Measurements from ENCODE around the gene EFNB2.

EFNB2 gene

GRCh38 chr13:106550570-106551135, 15.2 kb upstream of the EFNB2 start:
- no peak for DNase-seq

DNA sequence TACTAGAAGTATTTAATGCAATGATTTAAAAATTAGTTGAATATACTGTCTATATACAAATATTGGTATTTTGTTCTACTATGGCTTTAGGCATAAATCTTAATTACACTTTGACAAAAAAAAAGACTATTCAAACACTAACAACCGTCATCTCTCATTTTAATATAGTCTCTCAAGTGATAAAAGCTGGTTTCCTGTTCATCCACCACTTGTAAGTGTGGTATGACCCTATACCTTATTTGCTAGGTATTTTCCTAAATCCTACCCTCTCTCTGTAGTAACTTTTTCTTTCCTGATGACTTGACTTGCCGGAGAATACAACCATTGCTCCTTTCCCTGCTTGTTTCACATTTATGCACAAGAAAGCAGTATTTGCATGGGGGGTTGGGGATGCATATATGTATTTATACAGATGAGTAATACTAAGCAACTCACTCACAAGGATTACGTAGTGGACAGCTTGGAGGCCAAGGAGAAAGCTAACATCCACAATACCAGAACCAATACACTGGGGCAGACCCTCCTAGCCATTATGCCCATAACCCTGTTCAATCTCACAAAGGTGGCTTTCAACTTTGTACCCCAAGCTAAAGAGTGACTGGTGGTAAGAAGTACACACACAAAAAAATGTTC, 12.7 kb upstream of the EFNB2 start:
- DNase-seq: no peak

GRCh38 chr13:106541826-106542225, 6.4 kb upstream of the EFNB2 start:
- DNase-seq: no peak

DNA sequence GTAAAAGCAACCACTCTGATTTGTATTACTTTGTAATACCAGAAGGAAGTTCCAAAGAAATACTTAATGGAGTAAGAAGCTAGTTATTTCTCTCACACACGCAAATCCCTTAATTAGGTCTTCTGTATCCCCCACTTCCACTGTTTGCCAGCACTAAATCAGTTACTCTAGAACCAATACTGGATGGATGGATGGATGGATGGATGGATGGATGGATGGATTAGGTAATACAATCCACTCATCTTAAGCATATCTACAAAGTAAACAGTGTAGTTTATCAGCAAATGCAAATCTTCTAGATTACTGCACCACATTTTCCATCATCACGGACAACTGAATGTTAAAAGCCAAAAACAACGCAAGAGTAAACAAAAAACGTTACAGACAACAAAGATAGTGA, 5.2 kb upstream of the EFNB2 start:
- no peak for DNase-seq

DNA sequence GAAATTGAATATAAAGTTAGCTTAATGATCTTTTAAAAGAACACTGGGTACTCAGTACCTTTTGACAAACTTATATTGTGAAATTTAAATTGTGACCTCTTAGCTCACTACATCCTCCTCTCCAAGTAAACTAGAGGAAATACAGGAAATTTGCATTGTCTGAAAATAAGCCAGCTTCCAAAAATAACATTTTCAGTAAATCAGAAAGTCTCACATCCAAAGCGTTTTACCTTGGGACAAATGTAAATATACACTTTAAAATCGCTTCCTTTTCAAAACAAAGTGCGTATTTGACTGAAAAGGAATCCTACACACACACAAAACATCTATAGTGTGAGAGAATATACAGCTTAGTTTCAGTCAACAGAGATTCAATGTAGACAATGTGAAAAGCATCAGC, 2.1 kb upstream of the EFNB2 start:
- no peak for DNase-seq

DNA sequence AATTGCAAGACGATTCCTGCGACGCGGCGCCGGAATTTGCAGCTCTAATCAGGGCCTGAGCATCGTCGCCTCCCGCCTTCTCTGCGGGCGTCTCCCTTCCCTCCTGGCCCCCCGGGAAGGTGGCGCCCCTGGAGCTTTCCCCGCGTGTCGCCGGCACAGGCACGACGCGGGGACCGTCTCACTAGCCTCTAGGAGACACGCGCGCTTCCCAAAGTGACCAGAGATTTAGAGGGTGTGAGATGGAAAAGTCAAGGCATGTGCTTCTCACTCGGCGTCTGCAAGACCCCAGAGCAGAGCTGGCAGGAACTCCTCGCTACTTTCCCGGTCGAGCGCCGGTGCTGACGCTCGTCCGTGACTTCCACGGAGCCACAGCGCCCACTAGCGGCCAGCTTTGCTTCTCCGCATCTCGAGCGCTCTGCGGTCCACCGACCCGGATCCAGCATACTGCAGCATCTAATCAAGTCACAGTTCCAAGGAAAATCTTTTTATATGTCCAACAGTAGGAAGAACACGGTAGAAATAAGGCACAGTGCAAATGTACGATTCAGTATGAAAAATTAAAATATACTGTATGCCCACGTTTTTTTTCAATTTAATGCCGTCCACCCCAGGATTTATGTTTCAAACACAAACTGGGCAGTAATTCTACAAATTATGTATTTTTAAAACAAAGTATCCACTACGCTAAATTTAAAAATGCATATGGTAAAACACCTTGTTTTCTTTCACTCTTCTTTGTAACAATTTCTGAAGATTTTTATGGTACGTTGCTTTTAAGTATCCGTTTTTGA, 977 bp upstream of the EFNB2 start:
- peak; percentile 72 to 92 (median 87) for DNase-seq

GRCh38 chr13:106534639-106535551, 567 bp downstream of the EFNB2 start:
- DNase-seq: peak in 2 of 4 experiments; percentile 2 to 12

GRCh38 chr13:106533943-106534638, 1.4 kb downstream of the EFNB2 start:
- peak in 1 of 4 experiments; percentile 17 for DNase-seq

DNA sequence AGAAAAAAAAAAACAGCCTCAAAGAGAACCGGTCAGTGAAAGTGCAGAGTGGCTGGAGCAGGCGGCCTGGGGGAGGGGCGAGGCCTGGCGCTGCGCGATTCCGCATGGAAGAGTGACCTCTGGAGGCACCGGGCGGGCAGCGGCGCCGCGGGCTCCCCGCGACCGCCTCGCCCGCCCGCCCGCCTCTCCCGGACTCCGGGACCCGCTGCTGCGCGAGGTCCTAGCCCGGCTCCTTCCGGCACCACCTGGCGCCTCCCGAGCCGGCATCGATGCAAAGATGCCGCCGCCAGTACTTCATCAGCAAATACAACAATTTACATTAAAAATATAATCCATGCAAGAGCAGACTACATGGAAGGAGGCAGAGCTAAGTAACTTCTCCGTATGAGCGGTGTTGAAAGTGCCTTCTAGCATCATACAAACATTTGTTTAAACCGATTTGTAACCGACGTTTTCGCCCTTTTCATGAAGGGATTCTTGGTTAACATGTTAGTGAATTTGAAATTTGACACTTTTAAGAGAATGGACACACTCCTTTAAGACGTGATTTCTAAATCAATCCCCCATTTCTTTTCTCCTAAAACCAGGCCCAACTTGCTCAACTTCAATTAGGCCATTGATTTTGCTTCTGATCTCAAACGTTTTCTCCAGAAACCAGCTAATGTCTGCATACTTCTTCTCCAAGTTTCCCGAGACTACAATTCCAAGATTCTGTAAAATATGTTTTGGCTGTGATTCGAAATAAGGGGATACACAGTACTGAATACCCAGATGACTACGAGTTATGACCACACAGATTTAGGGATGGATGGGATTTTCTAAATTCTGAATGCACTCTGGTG, 2.1 kb downstream of the EFNB2 start:
- DNase-seq: no peak

- DNase-seq: no peak
Measured at GRCh38 chr13:106532111-106532929, 3.1 kb downstream of the EFNB2 start.

DNA sequence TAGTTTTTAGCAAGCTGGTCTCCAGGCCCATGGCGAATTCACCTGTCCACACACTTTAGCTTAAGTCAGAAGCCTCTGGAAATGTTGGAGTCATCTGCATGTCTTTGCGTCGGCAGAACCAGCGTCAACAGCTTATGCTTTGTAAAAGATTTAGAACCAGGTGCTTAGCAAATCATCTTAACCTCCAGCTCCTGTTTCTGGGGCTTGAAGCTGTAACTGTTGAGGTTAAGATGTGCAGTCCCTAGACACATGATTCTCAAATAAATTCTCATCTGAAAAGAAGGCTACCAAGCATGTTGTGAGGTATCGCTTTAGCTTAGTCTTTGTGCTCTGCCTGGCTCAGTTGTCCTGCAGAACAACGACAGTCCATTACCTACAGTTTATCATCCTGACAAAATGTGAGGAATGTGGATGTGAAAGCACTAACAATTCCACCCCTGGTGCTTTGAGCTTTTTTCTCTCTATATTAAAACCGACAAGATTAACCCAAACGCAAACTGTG, 4.4 kb downstream of the EFNB2 start:
- DNase-seq: no peak

DNA sequence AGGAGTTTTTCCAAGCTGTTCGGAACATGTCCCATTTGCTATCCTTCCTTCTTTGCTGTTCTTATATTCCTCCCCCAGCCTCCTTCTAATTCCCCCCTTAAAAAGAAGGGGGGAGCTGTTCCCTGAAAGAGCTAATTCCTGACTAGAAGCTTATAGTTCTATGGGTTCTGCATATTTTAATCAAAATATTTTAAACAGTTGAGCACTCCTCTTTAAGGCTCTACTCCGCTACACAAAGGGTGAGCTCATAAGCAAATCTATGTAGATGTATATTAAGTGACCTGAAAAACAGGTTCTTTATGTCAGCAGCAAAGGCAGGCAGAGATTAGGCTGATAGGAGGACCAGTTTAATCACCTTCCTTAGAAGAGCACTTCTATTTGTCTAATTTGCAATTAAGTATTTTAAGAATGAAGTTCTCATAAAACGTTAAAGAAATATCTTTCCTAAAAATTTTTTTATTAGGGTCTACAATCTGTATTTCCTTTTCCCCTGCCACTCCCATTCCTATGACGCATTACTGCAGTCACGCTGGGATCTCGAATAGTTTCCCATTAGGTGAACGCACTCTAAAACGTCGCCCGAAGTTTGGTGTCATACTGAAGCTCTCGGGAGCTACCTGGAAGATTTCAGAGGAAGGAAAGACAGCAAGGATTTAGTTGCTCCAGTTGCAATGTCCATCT, 5.2 kb downstream of the EFNB2 start:
- no peak for DNase-seq

- no peak for DNase-seq
Measured at GRCh38 chr13:106529415-106530170, 5.9 kb downstream of the EFNB2 start.

- DNase-seq: no peak
Measured at GRCh38 chr13:106528718-106529414, 6.6 kb downstream of the EFNB2 start.

DNA sequence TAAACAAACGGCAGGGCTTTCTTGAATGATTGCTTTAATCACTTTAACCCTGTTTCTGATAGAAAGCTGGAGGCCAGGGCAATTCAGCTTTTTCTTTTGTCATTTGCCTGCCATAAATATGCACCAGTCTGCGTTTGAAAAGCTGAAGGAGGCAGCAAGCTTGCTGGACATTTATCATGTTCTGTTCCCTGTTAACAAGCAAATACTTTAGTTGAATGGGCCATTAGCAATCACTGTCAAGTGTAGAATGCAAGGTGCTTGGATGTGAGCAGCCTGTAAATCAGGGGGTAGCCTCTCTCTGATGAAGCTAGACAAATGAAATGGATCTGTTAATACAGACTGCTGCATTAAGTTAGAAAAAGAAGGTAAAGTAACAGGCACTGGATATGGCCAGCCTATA, 7.6 kb downstream of the EFNB2 start:
- no peak for DNase-seq

- no peak for DNase-seq
Measured at GRCh38 chr13:106527445-106527801, 8.0 kb downstream of the EFNB2 start.

DNA sequence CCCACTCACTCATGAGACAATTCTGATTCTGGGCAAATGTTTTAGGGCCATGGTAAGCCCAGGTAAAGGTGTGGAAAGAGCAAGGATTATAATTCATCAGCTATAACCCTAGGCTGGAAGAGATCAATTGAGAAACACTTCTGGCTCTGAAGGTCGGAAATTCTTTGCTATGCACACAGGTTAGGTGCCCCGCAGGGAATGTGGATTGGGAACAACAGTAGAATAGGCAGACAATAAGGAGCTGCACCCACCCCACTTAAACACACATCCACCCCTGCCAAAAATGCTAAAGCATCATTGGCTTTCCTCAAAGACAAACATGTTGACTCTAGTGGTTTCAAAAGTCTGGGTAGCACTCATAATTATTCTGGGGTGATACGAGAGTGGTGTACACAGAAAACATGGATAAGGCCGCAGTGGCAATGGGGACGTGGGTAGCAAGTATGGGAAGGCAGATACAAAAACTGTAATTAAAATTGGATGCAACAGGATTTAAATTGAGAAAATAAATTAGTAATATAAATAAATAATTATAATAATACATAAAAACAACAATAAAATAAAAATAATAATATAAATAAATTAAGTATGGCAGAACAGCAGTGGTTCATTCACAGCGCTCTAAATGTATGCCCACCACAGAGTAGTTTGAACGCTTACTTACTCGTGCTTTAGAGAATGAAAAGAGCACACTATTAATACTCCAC, 8.6 kb downstream of the EFNB2 start:
- DNase-seq: no peak

GRCh38 chr13:106525865-106526264, 9.6 kb downstream of the EFNB2 start:
- DNase-seq: no peak

All from activated naive CD4-positive, alpha-beta T cell (primary cell).